Brain microvascular endothelial cell (primary cell): ENCODE results near the gene BRD3.

ENCODE experiments used
- DNase-seq: peaks from one replicate; pipeline ENCODE4 v3.0.0-alpha.2; 2020
- H3K27ac ChIP-seq: fragments of 250-450 bp; sonication (Bioruptor Pico); 2 replicates; pipeline ENCODE4 v1.5.1; 2020; ENCODE audit warnings: mild to moderate bottlenecking, moderate library complexity
- H3K27me3 ChIP-seq: fragments of 250-450 bp; sonication (Bioruptor Pico); replicated peaks from 2 replicates; pipeline ENCODE4 v1.5.1; 2020; ENCODE audit warnings: mild to moderate bottlenecking
- H3K36me3 ChIP-seq: fragments of 250-450 bp; sonication (Bioruptor Pico); replicated peaks from 2 replicates; pipeline ENCODE4 v1.5.1; 2020; ENCODE audit warnings: mild to moderate bottlenecking
- H3K4me3 ChIP-seq: 2 replicates; pipeline ENCODE4 v1.5.1; 2011; ENCODE audit warnings: low read depth, mild to moderate bottlenecking, control low read depth, low read length, moderate library complexity
- CTCF ChIP-seq: IDR thresholded peaks from 2 replicates; pipeline ENCODE4 v1.5.1; 2011; ENCODE audit warnings: low read depth, mild to moderate bottlenecking, moderate library complexity, low read length, control low read depth, inconsistent platforms; ENCODE audit errors: missing control alignments
- in situ Hi-C: cut with HindIII; loops from 2 replicates; pipeline ENCODE4 v1.10.0; 2017; ENCODE audit warnings: low sequenced_read_pairs, low pct_ligation_motif_present

Gene BRD3

DNA sequence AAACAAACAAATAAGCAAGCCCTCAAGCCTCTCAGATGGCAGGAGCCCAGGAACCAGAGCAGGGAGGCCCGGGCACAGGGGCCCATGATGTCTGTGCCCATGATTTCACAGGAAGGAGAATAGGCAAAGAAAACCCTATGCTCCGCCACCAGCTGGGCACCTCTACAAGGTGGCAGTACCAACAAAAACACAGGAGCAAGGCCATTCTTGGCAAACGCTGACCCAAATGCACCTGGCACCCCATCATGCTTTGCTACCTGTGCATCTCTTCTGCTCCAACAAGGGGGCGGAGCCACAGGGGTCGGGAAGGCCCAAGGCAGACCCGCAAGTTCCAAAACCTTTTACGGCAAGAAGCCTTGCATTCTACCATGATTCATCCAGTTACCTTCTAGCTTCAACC, 3.1 kb downstream of the BRD3 start:
- in situ Hi-C loops, result no loop called here
- TF ChIP-seq CTCF, result no peak
- no peak for DNase-seq

DNA sequence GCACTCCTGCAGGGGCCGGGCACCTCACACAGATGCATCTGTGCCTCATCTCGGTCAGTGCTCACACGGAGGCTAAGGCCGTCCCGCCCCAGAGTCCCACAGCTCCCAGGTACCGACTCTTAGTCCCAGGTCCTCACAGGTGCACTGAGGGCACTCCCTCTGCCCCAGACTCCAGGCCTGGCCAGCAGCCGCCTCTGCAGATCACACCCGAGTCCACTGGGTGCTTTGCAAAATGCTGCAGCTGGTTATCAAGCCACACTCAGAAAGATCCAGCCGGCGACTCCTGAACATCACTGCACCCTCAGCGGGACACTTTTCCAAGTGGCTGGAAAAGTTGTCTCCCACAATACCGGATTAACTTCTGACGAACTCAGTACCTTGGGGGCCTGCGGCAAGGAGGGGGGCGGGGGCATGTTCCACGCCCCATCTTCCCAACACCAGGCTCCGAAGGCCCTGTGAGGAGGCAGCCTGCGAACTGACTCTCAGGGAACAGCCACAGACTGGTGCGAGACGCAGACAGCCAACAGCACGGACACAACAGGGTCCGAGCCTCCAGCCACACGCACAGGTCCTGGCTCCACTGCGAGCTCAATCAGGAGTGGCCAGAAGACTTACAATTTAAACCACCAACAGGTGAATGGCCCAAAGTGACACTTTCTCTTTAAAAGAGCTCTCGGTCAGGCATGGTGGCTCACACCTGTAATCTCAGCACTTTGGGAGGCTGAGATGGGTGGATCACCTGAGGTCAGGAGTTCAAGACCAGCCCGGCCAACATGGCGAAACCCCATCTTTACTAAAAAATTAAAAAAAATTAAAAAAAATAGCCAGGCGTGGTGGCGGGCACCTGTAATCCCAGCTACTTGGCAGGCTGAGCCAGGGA, 4.0 kb downstream of the BRD3 start:
- Histone ChIP-seq H3K36me3 (no peaks in the 10 kb centered on the region), H3K27ac (no peak overlapping the region), H3K27me3 (no peaks in the 10 kb centered on the region), H3K4me3 (no peak overlapping the region)
- no peak for DNase-seq
- TF ChIP-seq CTCF, result no peak
- in situ Hi-C loops, result no loop called here

More for the DNA sequence above, 3.1 kb downstream of the BRD3 start:
- H3K4me3 ChIP-seq, result no peak overlapping the region
- H3K27ac ChIP-seq, result no peak overlapping the region
- no peaks in the 10 kb centered on the region for H3K27me3 ChIP-seq
- no peaks in the 10 kb centered on the region for H3K36me3 ChIP-seq

GRCh38 chr9:134063088-134063570, 4.7 kb downstream of the BRD3 start:
- H3K36me3 ChIP-seq, result no peaks in the 10 kb centered on the region
- no peak for TF ChIP-seq CTCF
- H3K27me3 ChIP-seq, result no peaks in the 10 kb centered on the region
- in situ Hi-C loops, result no loop called here
- H3K4me3 ChIP-seq, result no peak overlapping the region
- DNase-seq, result no peak
- no peak overlapping the region for H3K27ac ChIP-seq

GRCh38 chr9:134062461-134063087, 5.3 kb downstream of the BRD3 start:
- Histone ChIP-seq H3K4me3 (no peak overlapping the region), H3K27ac (no peak overlapping the region), H3K36me3 (no peaks in the 10 kb centered on the region), H3K27me3 (no peaks in the 10 kb centered on the region)
- no peak for DNase-seq
- no peak for TF ChIP-seq CTCF
- in situ Hi-C loops, result no loop called here

DNA sequence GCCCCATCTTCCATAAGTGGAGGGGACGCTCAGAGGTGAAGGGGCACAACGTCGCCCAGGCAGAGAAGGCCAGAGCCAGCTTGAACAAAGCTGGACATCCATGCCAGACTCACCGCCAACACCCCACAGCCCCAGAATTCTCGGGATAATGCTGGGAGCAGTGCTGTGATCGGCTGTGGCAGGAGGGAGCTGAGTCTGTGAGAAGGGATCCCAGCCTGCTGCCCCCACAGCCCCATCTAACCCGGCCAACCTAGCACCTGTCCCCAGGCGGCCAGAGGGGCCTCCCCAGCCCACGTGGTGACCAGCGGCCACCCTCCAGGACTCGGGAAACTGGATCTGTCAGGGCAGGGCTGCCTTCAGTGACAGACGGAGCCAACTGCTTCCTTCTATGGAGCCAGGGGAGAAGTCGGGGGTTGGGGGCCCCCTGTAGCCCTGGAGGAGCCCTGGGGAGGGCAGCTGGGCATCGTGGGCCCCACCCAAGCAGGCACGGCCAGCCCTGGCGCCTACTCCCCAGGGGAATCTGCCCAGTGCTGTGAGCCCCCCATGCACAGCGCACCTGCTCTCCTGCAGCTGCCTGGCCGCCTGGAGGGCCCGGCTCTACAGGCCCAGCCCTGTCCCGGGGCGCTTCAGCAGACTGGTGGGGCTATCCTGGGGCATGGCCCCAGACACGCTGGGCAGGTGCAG, 6.0 kb downstream of the BRD3 start:
- Histone ChIP-seq H3K27ac (no peak overlapping the region), H3K4me3 (no peak overlapping the region), H3K27me3 (no peaks in the 10 kb centered on the region), H3K36me3 (no peaks in the 10 kb centered on the region)
- in situ Hi-C loops, result no loop called here
- DNase-seq, result no peak
- no peak for TF ChIP-seq CTCF
